NCI-H1092 treated with DMSO at 0.1 percent for 48 hours (cell line): Measurements from ENCODE around the gene EED.
"Not testable (repeated sequence)": the region's sequence is repeated elsewhere in the genome, so short reads cannot be mapped to it uniquely, and the experiment has no call there.

ENCODE experiments used
- DNase-seq: peaks from one replicate; lab custom pipeline; 2025; lab: John Stamatoyannopoulos, UW

The EED gene

DNA sequence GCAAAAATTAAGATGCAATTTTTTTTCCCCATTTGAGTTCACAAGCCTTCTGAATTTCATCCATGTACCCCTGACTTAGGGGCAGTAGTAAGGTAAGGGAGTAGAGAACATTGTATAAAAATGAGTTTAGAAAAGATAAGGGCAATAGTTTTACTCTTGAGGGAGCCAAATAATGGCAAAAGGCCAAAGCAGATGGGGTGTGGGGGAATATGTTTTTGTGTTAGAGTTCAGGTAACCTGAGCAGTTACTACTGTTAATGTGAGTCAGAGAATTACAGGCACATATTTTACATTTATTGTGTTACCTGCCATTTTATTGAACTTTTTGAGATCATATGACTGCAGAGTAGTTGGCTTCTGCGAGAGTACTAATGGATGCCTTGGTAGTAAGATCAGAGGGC lies 3.1 kb downstream of the EED start:
- DNase-seq = no peak

DNA sequence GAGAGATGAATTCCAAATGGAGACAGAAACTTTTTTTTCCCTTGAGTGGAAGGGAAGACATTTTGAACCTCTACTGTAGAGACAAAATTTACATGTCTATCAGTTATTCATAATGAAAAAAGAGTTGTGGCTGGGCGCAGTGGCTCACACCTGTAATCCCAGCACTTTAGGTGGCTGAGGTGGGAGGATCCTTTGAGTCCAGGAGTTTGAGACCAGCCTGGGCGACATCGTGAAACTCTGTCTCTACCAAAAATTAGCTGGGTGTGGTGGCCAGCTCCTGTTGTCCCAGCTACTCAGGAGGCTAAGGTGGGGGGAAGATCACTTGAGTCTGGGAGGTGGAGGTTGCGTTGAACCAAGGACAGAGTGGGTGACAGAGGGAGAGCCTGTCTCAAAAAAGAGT lies 4.1 kb downstream of the EED start:
- DNase-seq = no peak

DNA sequence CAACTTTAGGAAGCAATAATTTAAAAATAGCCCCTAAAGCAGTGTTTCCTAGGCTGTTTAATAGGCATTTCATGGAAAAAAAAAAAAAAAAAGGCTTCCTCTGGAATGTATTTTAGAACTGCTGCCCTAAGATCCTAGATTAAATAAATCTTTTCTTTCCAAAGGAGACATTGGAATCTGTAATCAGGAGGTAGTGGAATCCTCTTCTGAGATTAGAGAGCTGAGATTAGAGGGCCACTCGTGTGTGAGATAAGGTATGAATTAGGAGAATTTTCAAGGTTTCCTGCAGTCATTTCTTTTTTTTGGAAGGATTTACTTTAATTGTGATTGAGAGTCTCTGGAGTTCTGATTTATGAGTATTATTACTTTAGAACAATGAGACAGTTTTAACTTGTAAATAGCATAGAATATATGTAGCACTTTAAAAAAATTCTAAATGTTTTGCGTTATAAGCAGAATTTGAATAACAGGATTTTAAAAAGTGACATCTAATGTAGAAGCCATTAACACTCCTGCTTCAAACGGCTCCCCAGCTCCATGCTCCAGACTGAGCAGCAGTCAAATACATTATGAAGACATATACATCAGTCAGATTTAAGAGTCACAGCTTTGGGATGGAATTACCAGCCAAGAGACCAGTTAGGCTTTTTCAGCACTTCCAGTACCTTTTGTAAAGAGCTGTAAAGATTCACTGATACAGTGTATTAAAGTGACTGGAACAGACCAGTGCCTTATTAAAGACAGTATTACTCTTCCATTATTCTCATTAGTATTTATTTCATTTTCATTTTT lies 5.0 kb downstream of the EED start:
- no peak for DNase-seq

DNA sequence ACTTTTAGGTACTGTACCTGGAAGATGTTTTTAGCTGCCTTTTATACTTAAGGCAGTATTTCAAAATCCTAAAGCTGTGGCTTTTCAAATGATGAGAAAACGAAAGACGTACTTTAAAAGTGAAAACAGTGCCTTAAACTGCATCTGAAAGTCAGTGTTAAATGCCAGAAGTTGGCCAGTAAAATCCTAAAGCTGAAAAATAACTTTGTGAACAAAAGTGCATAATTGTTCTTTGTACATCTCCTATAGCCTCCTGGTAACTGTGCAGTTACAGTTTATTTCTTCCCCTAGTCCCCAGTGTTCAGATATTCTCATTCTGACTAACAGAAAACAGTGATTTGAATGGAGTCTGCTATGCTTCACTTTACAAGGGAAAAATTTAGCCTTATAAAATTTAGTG lies 6.8 kb downstream of the EED start:
- no peak for DNase-seq

DNA sequence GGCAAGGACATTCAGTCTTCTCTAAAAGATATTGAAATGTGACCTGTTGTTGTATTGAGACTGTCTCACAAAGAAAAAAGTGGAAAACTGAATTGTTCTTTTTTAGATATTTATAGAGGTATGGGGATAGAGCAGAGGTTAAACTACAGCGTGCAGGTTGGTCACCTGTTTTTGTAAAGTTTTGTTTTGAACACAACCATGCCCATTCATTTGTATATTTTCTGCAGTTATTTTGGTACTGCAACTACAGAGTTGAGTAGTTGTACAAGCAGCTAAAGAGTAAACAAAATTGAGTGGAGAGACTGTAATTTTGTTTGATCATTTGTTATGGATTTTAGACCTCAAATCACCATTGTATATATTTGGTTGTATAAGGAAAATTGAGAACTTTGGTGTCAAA lies 11.3 kb downstream of the EED start:
- DNase-seq = no peak

DNA sequence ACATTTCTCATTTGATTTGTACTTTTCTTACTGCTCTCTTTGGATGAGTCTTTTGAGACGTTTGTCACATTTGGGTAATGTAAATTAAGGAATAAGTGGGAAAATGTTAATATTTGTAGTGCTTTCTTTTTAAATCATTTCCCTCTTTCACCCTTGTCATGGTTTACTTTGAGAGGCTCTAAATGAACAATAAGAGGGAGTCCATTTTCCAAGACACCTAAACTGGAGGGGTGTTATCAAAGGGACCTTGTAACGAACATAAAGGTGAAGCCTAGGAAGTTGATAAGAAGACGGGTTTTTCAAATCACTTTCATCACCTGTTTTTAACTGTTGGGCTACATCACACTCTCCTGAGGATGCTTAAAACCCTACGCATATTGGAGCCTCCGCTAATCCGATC lies 12.1 kb downstream of the EED start:
- DNase-seq = no peak

DNA sequence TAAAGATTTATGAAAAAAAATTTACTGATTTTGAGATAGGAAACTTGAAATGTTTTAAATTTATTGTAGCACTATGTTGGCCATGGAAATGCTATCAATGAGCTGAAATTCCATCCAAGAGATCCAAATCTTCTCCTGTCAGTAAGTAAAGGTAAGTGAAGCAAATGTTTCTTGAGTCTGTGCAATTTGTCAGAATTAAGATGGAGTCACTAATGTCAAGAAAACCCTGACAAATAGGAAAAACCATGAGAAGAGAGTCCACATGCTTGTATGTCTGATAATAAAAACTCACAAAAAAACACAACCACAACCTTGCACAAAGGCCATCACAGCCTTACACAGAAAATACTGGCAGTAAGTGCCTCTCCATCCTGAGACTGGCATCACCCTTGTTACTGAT lies 12.9 kb downstream of the EED start:
- no peak for DNase-seq

DNA sequence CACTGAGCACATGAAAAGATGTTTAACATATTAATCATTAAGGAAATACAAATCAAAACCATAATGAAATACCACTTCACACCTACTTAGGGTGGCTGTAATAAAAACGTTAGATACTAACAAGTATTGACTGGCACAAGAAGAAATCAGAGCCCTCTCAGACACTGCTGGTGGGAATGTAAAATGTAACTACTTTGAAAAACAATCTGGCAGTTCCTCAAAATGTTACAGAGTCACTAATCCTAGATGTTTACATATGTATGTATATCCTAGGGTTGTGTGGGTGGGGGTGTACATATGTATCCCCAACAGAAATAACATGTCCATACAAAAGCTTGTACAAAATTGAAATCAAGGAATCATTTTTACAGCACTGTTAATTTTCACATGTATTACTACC lies 15.2 kb downstream of the EED start:
- DNase-seq = no peak

DNA sequence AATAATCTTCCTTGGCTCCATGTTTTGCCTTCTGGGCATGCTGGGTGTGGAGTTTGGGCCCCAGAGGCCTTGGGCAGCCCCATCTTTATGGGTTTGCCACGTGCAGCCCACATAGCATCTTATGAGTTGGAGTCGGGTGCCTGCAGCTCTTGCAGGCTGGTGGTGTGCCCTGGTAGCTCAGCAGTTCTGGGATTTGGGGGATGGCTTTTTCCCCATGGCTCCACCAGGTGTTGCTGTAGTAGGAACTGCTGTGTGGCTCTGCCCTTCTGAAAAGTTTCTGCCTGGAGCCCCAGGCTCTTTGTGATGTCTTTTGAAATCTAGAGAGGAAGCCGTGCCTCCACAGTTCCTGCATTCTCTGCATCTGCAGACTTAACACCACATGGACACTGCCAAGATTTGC lies 16.8 kb downstream of the EED start:
- no peak for DNase-seq

DNA sequence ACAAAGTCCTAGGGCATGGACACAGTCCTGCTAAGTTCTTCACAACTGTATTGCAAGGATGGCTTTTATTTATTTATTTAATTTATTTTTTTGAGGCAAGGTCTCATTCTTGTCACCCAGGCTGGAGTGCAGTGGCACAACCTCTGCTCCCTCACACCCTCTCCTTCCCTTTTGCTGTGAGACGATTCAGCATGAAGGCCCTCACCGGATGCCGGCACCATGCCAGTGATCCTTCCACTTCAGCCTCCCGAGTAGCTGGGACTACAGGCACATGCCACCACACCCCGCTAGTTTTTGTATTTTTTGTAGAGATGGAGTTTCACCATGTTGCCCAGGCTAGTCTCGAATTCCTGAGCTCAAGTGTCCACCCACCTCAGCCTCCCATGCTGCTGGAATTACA lies 17.8 kb downstream of the EED start:
- DNase-seq = no peak

DNA sequence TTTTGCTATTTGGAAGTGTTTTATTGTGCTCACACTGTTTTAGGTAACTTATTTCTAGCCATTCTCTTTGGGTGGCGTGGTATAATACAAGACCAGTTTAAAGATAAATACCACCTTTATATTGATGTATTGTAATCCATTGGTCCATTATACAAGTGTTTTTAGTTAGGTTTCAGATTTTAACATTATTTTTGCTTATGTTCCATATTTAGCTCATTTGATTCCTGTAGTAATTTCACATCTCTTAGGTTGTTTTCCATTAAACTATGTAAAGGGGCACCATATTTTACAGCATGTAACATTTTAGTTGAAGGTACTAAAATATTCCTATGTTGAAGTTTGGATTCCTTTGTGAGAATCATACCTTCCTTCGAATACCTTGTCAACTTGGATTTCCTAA lies 20.1 kb downstream of the EED start:
- DNase-seq = no peak

DNA sequence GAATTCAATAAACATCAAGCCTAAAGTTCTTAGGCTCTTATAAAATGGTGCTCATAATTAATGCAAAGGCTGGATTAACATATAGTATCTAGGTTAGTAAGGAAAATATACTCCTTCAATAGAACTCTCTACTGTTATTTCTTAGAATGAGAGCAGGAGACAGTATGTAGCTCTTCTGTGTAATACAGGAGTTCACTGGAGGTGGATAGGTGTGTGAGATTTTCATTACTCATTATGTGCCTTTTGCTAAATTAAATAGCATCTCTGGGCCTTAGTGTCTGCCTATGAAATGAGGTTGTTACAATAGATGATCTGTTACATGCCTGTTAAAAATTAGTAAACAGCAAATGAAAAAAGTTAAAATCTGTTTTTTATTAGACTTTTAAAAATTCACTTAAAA lies 20.6 kb downstream of the EED start:
- no peak for DNase-seq

DNA sequence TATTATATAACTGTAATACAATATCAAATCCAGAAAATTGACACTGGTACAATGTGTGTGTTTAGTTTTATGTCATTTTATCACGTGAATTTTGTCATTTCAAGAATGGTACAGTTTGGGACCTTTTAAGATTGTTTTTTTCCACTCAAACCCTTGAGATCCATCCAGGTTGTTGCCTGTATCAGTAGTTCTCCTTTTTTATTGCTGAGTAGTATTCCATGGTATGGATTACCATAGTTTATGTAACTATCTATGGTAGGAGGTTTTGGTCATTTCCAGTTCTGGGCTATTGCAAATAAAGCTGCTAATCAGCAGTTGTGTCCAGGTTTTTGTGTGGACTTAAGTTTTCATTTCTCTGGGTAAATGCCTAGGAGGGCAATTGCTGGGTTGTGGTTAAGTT lies 25.1 kb downstream of the EED start:
- DNase-seq = no peak

DNA sequence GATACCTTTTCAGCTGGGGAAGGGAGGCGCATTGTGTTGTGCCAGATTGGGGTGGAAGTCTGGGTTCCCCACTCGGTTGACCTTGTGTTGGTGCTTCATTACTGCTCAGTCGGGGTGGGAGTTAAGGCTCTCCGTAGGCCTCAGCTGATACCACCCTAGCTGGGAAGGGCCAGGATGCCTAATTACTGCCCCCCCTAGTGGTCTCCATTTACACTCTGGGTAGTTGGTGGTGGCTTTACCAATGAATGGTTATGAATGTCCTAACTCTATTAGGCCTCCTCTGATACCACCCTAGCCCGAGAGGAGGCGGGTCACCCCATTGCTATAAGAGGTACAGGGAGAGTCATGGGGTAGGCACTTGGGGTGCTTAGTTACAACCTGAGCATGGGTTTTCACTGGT lies 29.9 kb downstream of the EED start:
- no peak for DNase-seq

DNA sequence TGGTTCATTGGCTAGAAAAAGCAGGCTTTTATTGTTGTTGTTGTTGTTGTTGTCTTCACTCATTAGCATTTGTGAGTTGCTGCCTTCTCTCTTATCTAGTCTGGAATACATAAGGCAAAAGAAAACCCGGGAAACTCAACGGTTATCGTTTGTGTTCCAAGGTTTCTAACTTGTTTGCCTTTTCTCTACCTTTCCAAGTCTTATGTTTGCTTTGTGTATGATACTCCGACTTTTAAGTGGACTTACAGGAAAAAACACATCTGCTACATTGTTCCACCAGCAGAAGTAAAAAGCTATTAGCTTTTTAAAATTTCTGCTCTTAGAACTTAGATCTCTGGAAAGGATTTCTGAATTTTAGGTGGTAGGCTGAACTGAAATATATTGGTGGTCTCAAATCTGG lies 30.4 kb downstream of the EED start:
- peak; percentile 40 for DNase-seq

DNA sequence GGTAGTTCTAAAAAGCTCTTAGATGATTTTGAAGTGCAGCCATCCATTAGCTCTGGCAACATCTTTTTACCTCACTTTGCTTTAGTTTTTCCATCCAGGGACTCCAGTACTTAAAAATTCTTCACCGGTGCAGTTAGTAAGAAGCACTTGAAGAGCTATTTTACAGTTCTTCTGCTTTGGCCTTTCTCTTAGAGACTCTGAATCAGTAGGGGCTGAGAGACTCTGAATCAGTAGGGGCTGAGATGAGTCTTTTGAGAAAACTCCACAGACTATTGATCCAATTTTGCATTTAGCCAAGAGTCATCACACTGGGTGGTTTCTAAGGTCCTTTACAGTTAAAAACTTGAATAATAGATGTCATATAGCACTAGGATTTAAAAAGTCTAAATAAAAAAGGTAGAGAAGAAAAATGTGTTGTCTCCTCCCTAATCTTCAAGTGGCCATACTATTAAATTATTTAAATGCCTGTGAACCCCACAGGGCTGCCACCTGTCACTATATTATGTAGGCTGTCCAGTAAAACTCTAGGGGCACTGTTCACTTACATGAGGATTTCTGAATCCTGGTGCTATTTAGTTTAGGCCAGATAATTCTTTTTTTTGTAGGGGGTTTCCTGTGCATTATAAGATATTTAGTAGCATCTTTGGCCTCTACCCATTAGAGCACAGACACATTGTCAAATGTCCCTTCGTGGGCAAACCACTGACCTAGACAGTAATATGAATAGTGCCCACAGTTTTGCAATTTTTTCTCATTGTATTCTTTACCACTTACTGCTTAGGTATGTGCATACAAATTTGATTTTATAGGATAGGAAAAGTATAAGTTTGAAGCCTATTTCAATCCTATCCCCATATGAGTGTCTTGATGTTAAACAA lies 31.2 kb downstream of the EED start:
- peak; percentile 40 for DNase-seq

DNA sequence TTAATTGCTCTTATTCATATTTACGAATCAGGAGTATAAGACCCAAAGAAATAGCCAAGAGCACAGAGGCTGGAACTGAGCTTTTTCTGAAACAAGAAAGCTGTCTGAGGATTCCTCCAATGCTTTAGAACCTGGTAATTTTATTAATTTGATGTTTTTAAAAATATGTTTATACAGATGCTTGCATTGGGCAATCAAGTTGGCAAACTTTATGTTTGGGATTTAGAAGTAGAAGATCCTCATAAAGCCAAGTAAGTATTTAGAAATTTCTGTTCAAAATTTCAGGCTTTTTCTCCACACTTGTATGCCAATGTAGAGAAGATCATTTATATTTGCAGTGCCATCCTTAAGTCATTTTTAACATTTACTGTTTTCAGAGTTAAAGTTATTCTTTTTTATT lies 33.2 kb downstream of the EED start:
- DNase-seq = no peak

DNA sequence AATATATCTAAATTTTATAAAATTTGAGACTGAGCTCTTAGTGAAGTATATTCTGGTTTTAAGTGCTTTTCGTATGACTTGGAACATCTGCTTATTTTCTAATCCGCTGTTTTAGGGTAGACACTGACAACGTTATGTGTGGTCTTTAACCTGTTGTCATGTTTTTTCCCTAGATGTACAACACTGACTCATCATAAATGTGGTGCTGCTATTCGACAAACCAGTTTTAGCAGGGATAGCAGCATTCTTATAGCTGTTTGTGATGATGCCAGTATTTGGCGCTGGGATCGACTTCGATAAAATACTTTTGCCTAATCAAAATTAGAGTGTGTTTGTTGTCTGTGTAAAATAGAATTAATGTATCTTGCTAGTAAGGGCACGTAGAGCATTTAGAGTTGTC lies 33.7 kb downstream of the EED start:
- no peak for DNase-seq

DNA sequence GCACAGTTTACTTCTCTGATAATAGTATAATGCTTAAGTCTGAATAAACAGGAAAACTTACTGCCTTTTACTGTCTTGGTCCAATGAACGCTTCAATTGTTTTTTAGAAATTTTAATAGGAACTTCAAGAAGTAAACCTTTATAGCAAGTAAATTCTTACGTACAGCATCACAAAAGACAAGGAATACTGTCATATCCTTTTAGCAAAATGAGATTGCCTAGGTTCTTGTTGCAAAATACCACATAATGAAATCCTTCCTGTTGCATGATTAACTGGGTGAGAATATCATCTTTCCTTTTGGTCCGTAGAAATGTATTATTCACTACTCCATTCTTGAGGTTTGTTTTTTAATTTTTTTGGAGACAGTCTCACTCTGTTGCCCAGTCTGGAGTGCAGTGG lies 35.2 kb downstream of the EED start:
- no peak for DNase-seq

DNA sequence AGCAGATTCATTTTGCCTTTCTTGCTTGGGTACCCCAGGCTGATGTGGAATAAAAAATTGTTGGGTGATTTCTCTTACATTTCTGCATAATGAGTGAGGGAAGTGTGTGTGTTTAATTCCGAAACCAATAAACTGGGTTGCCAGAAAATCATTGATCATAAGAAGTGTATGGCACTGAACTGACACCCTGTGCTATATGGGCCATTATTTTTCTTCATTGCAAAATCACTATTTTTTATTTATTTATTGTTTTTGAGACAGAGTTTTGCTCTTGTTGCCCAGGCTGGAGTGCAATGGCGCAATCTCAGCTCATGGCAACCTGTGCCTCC lies 42.9 kb downstream of the EED start:
- no peak for DNase-seq

DNA sequence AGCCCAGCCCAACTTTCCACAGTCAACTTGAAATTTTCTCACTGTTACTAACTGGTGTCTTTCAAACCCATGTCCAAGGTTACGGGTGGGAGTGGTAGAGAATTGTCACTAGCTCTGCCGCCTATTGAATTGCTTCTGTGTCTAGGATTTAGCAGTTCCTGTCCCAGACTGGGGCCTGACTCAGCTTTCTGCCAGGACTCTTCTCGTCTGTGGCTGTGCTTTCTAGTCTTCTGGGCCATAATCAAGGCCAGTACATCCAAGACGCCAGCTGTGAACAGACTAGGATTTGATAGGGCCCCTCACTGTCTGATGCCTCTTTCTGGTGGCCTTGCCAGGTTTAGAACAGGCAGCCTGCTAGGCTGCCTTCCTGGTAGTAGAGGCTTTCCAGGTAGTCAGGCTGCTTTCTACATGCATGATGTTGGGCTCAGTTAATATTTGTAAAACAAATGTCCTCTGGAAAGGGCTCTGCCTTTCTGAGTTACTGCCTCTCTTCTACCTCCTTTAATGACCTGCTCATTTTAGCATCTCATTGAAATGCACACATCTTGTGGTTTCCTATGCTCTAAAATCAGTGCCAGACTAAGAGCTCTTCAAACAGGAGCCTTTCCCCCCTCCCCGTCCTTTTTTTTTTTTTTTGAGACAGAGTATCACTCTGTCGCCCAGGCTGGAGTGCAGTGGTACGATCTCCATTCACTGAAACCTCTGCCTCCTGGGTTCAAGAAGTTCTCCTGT lies 44.4 kb downstream of the EED start:
- no peak for DNase-seq

DNA sequence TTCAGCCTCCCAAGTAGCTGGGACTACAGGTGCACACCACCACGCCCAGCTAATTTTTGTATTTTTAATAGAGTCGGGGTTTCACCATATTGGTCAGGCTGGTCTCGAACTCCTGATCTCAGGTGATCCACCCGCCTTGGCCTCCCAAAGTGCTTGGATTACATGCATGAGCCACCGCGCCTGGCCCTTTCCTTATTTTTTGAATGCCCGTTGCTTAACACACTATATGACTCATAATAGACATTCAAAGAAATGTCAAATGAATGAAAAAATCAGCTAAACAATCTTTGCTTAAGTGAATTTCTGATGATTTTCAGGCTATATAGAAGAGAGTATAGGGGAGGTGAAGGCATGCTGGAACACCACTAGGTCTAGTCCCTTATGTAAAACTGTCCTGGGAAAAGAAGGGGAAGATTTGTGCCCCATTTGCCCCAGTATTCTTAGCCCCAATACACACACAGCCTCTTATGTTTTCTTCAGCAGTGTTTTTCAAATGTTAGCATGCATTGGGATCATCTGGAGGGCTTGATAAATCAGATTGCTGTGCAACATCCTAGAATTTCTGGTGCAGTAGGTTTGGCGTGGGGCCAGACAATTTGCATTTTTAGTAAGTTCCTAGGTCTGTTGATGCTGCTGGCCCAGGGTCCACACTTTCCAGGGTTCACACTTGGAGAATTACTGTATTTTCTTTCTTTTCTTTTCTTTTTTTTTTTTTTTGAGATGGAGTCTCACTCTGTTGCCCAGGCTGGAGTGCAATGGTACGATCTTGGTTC lies 45.1 kb downstream of the EED start:
- not testable (repeated sequence) for DNase-seq
